Adrenal gland (tissue), 12 donors: Measurements from ENCODE around the gene MMAB. TPM values are rescaled to one million over a fixed set of nuclear protein-coding genes. Genes with fewer than 3 reads are reported as not detected.

ENCODE experiments used
- DNase-seq, 7 donors: peaks; one replicate each; pipeline ENCODE4 v3.0.0-alpha.2; 2019 to 2020
- H3K27ac ChIP-seq, 5 donors: fragments of 200-600 bp; sonication (generic) in 4 of 5; 1 replicate in 3 of 5; 2 replicates in 2 of 5; pipeline versions ENCODE4 v1.5.1 to v1.8.0; 2016 to 2020; ENCODE audit warnings: mild to moderate bottlenecking in 1 of 5
- H3K27me3 ChIP-seq: fragments of 200-600 bp; 2 replicates; pipeline ENCODE4 v1.8.0; 2021
- H3K36me3 ChIP-seq, 2 donors: fragments of 200-600 bp; replicated peaks in 1 of 2; 1 replicate in 1 of 2; 2 replicates in 1 of 2; pipeline versions ENCODE4 v1.5.1 to v1.8.0; 2018 to 2022
- H3K4me1 ChIP-seq, 2 donors: fragments of 200-600 bp; replicated peaks in 1 of 2; 1 replicate in 1 of 2; 2 replicates in 1 of 2; pipeline versions ENCODE4 v1.5.1 to v1.8.0; 2018 to 2021
- H3K4me3 ChIP-seq, 4 donors: fragments of 200-600 bp; sonication (generic) in 3 of 4; one replicate each; pipeline ENCODE4 v1.5.1; 2016 to 2018
- H3K9me3 ChIP-seq, 3 donors: fragments of 200-600 bp; sonication (generic) in 1 of 3; replicated peaks in 1 of 3; 1 replicate in 2 of 3; 2 replicates in 1 of 3; pipeline versions ENCODE4 v1.5.1 to v1.8.0; 2016 to 2021
- POLR2A ChIP-seq, 2 donors: fragments of 450-650 bp; IDR thresholded peaks; one replicate each; pipeline ENCODE4 v1.6.1; 2017; ENCODE audit warnings: antibody characterized with exemption in 2 of 2, mild to moderate bottlenecking in 2 of 2, moderate library complexity in 1 of 2
- WGBS, 4 donors: extraction: QIAGEN DNeasy Blood & Tissue Kit in 2 of 4; methylation state at CpG; one replicate each; pipeline versions ENCODE4 v1.1.5 to v1.1.7; 2013 to 2017; 5-methylcytosine and 5-hydroxymethylcytosine counted together
- intact Hi-C, 2 donors: fragments of 100-400 bp; cut with DNase I; formaldehyde crosslinking; loops; one replicate each; pipeline versions ENCODE4 v1.14.1 to v1.15.0; 2022 to 2023
- polyA plus RNA-seq, 3 donors: library from polyadenylated mRNA; stranded (reverse); fragments of 200-250 nt in 2 of 3; fragments of 350-450 nt in 1 of 3; fragmentation: Illumina TruSeq in 1 of 3; extraction: RNeasy Lipid Tissue Mini Kit (QIAGEN cat#74804) in 1 of 3; gene quantifications; one replicate each; pipeline ENCODE4 v1.2.3, GENCODE V29; 2013 to 2014
- total RNA-seq, 9 donors: library from RNA; depleted of rRNA in 4 of 9; stranded (reverse); fragments of >200 nt in 4 of 9; fragments of 120-200 nt in 1 of 9; fragmentation: NEBNext Ultra II Directional in 1 of 9; extraction: Animal tissue kit (Norgen Biotek cat#: 25700) in 1 of 9; gene quantifications; one replicate each; pipeline versions ENCODE4 v1.1.0 to v1.2.4, GENCODE V29; 2013 to 2023
- TF ChIP-seq, protein P1 (sequence below), 6 experiments: fragments of 450-650 bp in 4 of 6; fragments of 200-600 bp in 2 of 6; sonication (generic) in 1 of 6; IDR thresholded peaks; 1 replicate in 5 of 6; 2 replicates in 1 of 6; pipeline versions ENCODE4 v1.5.1 to v1.8.0; 2016 to 2021; ENCODE audit warnings: antibody characterized with exemption in 6 of 6, mild to moderate bottlenecking in 2 of 6, moderate library complexity in 1 of 6
- donor health status: healthy with polysubstance abuse.
- donor health status: Bipolar disorder and iron deficiency.
- donor health status: DM: yes; HTN: yes; CAD: no.
- donor health status: DM: no; HTN: no; CAD: no.
- donor health status: DM: no; HTN: no; CAD: no.
- donor health status: DM: yes; HTN: yes; CAD: no.

The MMAB gene
- total and polyA plus RNA-seq, 12 donors: 52.3 to 238 (median 90.0) TPM

DNA sequence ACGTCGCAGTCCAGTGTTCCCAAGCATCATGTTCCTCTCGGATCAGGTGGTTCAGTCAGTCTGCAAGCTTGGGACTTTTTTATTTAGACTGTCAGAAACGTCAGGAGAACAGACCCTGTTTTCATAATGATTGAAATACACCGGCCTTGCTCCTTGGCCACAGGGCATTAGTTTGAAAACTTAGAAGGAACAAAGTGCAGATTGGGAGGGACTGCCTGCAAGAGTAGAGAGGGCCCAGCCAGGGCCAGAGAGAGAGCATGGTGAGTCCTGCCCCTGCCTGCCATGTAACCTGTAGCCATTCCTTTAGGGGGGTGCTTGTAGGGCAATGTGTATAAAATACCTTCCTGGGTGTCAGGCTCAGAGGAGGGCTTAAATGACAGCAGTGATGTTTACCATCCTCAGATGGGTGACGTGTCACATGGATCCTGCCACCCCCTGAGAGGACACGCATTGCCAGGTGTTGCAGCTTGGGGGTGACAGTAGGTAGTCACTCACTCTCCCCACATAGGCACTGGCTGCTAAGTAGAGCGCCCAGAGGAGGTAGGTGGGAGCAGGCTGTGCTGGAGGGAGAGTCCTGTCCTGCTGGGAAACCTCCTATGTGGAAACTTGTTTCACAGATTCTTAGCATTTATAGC lies 45.7 kb downstream of the MMAB start:
- H3K4me3 ChIP-seq: no peak overlapping the region
- no peak overlapping the region for H3K27ac ChIP-seq
- no peak for DNase-seq
- H3K36me3 ChIP-seq: peaks cover 0 to 47% of the 10 kb centered on the region in 2 donors
- intact Hi-C loops: loop anchor here in 1 of 2 donors (10.0 kb wide), 1 partner anchor 247 kb away; no protein-coding TSS in a partner anchor
- TF ChIP-seq POLR2A (IDR thresholded peaks at IDR 0.05): no peak
- TF ChIP-seq, protein P1, sequence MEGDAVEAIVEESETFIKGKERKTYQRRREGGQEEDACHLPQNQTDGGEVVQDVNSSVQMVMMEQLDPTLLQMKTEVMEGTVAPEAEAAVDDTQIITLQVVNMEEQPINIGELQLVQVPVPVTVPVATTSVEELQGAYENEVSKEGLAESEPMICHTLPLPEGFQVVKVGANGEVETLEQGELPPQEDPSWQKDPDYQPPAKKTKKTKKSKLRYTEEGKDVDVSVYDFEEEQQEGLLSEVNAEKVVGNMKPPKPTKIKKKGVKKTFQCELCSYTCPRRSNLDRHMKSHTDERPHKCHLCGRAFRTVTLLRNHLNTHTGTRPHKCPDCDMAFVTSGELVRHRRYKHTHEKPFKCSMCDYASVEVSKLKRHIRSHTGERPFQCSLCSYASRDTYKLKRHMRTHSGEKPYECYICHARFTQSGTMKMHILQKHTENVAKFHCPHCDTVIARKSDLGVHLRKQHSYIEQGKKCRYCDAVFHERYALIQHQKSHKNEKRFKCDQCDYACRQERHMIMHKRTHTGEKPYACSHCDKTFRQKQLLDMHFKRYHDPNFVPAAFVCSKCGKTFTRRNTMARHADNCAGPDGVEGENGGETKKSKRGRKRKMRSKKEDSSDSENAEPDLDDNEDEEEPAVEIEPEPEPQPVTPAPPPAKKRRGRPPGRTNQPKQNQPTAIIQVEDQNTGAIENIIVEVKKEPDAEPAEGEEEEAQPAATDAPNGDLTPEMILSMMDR (IDR thresholded peaks at IDR 0.05): no peak
- no peaks in the 10 kb centered on the region for H3K9me3 ChIP-seq
- H3K4me1 ChIP-seq: no peaks in the 10 kb centered on the region
- WGBS, 4 donors: 87 to 91% (median 88%) methylated on average over 8 of the region's 8 CpGs
- H3K27me3 ChIP-seq: no peaks in the 10 kb centered on the region

DNA sequence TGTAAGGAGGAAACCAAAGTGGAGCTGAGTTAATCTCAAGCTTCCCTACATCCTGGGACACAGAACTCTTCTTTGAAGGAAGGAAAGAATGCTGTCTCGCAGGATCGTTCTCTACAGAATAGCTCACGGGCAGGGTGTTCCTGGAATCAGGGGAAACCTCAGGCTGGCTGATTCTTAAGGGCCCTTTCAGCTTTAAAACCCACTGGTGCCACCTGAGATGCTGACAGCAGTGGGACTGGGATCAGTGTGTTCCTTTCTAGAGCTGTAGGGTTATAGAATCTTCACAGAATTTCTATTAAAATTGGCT lies 48.1 kb downstream of the MMAB start:
- 79 to 95% (median 89%) methylated on average over 3 of the region's 3 CpGs for WGBS, 4 donors
- TF ChIP-seq POLR2A (IDR thresholded peaks at IDR 0.05): no peak
- TF ChIP-seq, protein P1 (IDR thresholded peaks at IDR 0.05): no peak
- H3K27me3 ChIP-seq: no peaks in the 10 kb centered on the region
- no peak for DNase-seq
- no peak overlapping the region for H3K27ac ChIP-seq
- intact Hi-C loops: loop anchor here in 1 of 2 donors (10.0 kb wide), 1 partner anchor 250 kb away; no protein-coding TSS in a partner anchor
- no peak overlapping the region for H3K4me3 ChIP-seq
- H3K4me1 ChIP-seq: no peaks in the 10 kb centered on the region
- peaks cover 0 to 53% of the 10 kb centered on the region in 2 donors for H3K36me3 ChIP-seq
- H3K9me3 ChIP-seq: no peaks in the 10 kb centered on the region

DNA sequence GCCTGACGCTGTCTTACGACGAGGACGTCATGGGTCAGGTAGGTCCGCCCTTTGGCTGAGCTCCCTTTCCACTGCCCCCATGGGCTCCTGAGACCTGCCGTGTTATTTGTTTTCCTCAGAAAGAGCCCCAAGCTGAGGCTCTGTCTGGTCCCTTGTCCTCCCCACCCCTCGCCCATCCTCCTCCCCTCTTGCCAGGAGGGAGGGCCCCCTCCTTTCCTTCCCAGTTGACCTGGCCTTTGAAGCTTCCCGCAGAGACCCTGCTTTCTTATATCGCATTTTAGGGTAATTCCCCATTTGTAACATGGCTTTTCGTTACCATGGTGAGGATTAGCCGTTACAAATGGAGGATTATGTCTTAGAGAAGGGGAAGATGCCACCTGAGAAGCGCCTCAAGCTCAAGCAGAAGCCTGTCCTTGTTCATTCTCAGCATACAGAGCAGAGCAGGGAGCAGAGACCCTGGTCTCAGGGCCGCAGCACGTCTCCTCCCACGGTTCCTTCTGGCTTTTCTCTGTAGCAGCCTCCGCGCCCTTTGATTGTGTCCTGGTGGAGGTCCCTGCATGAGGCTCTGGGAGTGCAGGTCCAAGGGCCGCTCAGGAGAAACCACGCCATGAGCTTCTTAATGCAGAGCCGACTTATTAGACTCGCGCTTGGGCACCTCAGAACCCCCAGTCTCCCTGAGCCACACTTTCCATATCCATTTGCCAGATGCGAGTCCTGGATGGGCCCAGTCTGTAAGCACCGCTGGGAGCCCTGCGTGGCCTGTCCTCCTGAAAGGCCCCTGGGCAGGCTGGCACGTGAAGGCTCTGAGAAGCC lies 48.6 kb downstream of the MMAB start:
- Histone ChIP-seq H3K4me1 (peaks cover 0 to 2% of the 10 kb centered on the region in 2 donors), H3K27me3 (no peaks in the 10 kb centered on the region), H3K9me3 (no peaks in the 10 kb centered on the region), H3K27ac (no peak overlapping the region), H3K36me3 (peaks cover 0 to 56% of the 10 kb centered on the region in 2 donors), H3K4me3 (no peak overlapping the region)
- intact Hi-C loops: loop anchor here (5.0 to 10.0 kb wide), 2 partner anchors 73 to 250 kb away; no protein-coding TSS in a partner anchor
- no peak for DNase-seq
- TF ChIP-seq, protein P1 (IDR thresholded peaks at IDR 0.05): no peak
- no peak for TF ChIP-seq POLR2A (IDR thresholded peaks at IDR 0.05)
- 86 to 93% (median 93%) methylated on average over 22 to 26 of the region's 26 CpGs for WGBS, 4 donors

DNA sequence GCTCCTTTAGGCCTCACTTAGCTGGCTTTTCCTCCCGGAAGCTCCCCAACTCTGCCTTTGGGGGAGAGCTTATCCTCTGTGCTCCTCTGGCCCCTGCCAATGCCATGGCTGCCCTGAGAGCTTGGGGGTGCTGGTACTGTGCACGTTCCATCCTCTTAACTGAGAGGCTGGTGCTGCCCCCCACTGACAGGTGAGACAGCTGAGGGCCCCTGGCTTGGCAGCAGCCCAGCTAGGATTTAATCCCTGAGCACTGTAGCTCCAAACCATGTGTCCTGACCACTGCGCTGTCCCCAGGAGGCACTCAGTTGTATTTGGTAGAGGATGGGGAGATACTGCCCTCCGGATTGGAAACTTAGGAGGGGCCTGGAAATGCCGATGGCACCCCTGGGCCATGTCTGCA lies 49.8 kb downstream of the MMAB start:
- intact Hi-C loops: loop anchor here (5.0 to 10.0 kb wide), 2 partner anchors 74 to 251 kb away; no protein-coding TSS in a partner anchor

More for the DNA sequence above, 49.8 kb downstream of the MMAB start:
- Histone ChIP-seq H3K27ac (peak overlapping the region in 1 of 5 donors; percentile 12), H3K9me3 (no peaks in the 10 kb centered on the region), H3K4me3 (no peak overlapping the region), H3K4me1 (peaks cover 0 to 14% of the 10 kb centered on the region in 2 donors), H3K36me3 (peaks cover 0 to 58% of the 10 kb centered on the region in 2 donors), H3K27me3 (no peaks in the 10 kb centered on the region)
- WGBS, 4 donors: 70 to 97% (median 96%) methylated on average over 2 to 5 of the region's 5 CpGs
- no peak for TF ChIP-seq POLR2A (IDR thresholded peaks at IDR 0.05)
- TF ChIP-seq, protein P1 (IDR thresholded peaks at IDR 0.05): no peak
- no peak for DNase-seq
